NOMO-1 treated with dmso at 0.1 percent for 144 hours (cell line): ENCODE data around the gene GNAO1.

Experiments
- DNase-seq: peaks from one replicate; lab custom pipeline; 2025; ENCODE audit not compliant: unreplicated experiment; lab: John Stamatoyannopoulos, UW

The GNAO1 gene

DNA sequence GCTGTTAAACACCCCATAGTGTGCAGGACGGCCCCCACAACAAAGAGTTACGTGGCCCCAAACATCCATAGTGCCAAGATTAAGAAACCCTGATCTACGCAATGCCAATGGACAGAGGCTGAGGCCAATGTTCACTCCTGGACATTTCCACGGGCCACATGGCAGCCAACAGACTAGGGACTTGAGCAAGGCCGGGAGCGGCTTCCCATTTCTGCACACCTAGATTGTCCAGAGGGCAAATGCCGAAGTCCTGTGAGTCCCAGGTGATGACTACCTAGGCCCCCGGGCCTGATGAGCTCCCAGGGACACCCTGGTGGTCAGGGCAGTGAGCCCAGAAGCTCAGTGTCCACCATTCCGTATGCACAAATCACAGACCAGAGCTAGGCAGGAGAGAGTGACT is 138.6 kb downstream of the GNAO1 start:
- no peak for DNase-seq

DNA sequence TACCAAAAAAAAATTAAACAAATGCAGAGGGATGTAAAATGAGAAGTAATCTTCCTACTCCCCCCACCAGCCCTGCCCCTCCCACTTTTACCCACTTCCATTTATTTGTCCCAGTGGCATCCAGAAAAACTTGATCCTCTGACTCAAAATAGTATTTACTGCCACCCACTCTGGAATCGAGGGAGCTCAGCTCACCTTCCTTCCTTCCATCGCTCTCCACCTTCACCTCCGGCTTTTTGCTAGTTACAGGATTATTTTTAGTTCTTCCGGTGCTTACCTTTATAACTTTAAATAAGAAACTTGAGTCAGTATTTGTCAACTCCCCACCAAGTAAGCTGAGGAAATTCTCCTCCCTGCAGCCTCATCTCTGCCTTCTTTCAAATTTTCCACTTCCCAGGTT is 139.2 kb downstream of the GNAO1 start:
- DNase-seq, result no peak

DNA sequence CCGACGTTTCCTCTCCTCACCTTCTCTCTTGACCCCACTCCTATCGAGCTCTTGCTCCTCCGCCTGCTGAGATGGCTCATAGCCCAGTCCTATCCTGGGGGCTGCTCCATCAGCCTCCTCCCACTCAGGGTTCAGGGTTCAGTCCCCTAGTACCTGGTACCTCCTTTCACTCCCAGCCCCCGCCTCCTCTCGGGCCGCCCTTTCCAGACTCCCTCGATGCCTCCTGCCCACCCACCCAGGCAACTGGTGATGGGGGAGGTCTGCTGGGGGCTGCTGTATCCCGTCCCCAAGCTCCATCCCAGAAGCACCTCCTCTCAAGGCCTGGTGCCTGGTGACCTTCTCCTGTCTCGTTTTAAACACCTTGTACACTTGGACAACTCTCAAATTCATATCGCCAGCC is 140.1 kb downstream of the GNAO1 start:
- no peak for DNase-seq

DNA sequence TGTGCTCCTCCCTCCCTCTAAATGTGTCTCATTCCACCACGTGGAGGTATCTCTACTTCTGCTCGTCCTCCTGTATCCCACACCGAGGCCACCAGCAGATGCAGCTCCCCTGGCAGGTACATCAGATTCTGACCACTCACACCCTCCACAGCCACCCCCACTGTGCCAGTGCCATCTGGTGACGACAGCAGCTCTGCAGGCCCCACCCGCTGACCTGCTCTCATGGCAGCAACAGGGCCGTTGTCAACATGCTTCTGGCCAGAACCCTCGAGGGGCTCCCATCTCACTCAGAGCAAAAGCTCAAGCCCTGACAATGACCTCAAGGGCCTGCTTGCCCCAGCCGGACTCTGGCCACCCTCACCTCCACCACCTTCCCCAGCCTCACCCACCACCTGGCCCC is 140.6 kb downstream of the GNAO1 start:
- DNase-seq, result no peak

DNA sequence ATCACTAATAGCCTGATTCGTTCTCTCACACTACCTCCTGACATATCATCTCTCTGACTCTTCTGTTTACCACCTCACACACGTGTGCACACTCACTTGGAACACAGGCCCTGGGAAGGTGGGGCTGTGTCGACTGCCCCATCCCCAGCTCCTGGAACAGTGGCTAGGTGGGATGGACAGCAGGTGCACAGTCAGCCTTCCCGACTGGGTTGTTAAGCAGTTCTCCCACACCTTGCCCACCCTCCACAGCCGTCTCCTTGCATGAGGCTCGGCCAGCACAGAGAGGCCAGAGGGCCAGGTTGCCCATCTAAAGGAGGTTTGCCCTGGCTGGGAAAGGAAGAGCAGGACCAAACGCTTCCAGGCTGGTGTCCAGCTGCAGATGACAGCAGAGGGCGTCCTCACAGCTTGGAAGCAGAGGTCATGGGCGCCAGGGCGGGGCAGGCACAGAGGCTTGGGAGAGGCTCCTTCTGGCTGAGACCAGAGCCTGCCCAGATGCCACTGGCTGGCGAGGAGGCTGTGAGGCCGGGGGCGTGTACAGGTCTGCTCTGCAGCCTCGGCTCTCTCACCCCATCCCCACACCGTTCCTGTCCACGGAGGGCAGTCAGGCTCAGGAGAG is 141.3 kb downstream of the GNAO1 start:
- no peak for DNase-seq

DNA sequence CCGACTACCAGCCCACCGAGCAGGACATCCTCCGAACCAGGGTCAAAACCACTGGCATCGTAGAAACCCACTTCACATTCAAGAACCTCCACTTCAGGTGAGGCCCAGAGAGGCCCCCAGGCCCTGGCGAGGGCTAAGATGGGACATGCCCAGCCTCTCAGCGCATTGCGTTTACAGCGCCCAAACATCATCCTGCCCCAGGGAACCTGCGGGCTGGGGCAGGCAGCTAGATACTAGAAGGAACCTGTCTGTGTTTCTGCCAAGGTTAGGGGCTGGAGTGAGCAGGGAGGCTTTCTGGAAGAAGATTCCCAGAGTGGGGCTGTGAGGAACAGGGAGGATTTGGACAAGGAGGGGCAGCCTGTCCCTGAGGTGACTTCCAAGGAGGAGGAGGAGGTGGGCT is 143.5 kb downstream of the GNAO1 start:
- no peak for DNase-seq

DNA sequence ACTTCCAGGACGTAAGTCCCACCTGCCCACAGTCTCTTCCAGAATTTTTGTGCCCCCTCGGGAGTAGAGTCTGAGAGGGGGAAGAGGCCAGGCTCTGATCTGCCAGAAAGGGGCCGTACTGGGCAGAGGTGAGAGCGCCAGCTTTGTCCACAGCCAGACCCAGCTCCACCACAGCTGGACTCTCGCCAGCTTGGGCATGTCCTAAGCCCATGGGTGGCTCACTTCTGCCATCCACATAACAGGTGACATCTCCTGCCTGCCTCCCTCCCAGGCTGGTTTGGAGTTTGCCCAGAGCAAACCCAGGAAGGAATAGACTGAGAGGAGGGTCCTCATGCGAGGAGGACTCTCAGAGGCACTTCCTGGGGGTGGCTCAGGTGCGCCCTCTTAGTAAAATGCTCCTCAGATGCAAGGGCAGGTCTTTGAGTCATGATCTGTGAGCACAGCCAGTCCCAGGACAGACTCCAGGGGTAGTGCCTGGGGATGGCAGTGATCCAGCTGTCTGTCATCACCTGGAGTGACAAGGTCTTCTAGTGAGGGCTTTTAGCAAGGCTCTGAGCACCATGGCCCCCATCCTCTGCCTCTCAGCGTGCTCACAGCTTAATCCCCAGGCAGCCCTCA is 144.9 kb downstream of the GNAO1 start:
- DNase-seq, result no peak

DNA sequence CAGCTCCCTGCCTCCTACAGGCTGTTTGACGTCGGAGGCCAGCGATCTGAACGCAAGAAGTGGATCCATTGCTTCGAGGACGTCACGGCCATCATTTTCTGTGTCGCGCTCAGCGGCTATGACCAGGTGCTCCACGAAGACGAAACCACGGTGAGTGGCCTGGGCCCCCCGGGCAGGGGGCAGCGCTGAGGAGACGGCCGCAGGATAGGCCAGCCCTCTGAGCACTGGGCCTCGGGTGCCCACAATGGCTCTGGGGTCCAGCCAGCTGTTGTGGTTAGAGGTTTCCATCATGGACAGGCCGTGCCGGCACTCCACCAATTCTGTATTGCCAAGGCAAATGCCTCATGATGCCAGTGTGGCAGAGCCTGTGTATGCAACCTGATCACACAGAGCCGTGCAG is 145.4 kb downstream of the GNAO1 start:
- DNase-seq, result no peak

DNA sequence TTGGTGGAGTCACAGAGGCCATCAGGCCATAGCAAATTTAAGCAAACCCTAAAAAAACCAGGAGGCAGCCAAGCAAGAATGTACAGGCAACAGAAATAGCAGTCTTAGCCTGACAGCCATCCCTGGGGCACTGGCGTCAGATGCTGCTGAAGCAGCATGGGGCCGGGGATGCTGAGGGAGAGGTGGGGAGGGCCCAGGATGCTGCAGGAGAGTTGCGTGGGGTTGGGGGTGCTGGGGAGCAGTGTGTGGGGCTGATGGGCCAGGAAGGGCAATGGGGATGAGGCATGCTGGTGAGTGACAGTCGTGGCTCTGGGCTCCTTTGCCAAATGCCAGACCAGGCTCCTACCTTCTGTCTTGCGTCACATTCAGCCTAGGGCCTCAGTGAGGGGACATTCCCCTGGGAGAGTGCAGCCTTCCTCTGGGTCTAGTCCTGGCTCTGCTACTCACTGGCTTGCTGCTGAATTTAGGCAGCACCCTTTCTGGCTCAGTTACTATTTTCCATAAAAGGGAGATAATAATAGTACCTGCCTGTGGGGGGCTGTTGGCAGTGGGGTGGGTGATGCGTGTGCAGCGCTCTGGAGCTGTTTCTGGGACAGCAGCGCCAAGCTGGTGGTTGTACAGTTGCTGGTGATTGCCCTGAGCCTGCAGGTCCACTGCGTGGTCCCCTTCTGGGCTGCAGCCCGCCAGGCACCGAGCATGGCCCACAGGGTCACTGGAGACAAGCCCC is 146.0 kb downstream of the GNAO1 start:
- DNase-seq, result no peak

DNA sequence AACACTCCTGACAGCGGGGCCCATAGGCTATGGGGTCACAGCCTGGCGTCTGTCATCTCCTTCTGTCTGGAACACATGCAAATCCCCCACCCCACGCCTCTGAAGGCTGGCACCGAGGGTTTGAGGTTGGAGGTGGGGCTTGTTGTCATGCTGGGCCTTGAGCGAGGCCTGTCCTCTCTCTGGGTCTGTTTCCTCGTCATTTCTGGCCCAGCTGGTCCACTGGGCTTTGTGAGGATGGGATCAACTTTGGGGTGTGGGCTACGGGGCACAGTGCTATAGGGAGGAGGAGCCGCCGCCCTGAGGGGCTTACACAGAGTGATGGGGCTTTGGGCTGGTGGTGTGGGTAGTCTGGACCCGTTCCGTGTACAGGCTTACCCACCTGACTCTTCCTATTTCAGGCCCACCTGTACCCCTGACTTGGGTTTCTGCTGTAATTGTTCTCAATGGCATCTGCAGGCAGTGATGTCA is 146.6 kb downstream of the GNAO1 start:
- no peak for DNase-seq

DNA sequence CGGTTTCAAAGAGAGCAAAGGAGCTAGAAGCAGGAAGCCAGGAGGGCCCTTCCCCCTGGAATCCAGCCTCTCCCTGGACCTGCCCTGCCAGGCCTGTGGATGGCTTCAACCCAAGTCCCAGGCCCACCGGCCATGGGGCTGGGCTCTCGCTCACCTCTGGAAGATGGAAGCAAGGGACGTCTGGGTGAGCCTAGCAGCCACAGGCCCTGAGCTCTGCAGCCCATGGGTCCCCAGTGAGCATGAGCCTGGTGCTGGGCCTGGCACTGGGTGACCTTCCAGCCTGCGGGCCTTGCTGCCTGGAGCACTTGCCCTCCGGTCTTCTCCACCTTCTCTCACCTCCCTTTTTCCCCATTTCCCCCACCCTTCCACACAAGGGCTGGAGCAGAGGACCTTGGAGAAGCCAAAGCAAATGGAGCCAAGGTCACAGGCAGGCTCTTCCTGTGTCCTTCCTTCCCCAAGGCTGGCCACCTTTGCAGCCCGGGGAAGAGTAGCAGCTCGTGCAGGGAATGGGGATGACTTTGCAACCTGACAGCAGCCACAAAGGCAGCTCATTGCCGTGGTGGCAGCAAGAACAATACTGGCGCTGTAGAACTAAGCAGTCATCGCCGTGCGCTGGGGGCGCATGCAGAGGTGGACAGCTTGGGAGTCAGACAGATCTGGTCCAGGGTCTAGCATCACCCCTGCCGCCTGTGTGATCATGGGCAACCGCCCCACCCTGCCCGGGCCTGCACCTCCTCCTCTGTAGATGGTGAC is 147.5 kb downstream of the GNAO1 start:
- DNase-seq, result no peak

DNA sequence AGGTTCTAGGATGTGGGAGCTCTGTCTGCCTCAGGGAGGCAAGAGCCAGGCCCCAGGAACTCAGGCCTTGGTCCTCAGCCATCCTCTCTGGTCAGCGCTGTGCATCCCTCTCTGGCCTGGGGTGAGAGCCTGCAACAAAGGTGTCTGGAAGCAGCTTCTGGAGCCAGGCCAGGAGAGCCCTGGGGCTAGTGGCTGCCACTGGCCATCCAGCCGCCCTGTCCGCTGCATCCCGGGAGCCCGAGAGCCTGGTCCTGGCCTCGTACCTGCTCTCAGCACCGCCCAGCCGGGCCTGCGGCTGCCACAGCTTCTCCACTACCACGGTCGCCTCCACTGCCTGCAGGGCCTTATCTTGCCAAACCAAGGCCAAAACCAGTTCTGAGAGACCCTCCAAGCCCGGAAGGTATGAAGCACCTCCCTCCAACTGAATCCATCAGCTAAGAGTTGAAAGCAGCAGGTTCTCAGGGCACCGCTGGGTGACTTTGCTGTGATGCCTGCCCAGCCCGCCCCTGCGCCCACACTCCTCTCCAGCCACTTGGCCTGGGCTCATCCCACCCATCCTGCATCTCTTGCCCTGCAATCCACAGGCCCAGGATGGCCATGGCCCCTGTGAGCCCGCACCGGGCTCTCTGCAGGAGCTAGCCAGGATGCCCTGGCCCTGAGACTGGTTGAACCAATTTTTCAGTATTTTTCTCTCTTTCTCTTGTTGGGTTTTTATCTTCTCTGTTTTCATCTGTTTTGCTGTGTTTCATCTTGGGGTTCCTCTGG is 148.3 kb downstream of the GNAO1 start:
- no peak for DNase-seq

DNA sequence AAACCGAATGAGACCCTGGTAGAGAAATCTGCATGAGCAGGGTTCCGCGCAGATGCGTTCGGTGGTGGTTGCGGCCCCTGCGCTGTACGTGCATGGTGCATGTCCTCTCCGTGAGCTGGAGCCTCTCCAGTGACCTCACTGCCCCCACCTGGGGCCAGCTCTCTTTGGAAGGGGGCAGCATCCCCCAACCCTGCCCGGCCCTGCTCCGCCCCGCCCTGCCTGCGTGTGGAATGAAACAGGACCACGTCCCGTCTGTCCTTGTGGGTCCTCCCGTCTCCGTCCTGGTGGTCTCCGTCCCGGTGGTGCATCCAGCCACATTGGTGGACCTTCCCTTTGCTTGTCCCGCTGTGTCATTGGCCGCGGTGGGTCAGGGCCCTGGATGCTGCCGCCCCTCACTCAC is 149.1 kb downstream of the GNAO1 start:
- DNase-seq, result no peak

DNA sequence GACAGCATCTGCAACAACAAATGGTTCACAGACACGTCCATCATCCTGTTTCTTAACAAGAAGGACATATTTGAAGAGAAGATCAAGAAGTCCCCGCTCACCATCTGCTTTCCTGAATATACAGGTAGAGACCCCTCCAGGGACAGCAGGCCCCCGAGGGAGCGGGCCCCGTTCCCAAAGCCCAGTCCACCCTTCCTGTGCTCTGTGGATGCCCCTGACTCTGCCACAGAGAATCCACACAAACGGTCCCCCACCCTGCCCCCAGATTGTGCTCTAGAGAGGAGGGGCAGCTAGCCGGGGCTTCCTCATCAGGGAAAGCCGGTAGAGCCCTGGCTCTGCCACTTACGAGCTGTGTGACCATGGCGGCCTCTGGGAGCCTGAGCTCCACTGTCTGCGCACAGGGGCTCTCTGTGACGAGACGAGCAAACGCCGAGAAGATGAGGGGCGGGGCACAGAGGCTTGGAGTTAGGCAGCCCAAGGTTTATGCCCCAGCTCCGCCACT is 149.6 kb downstream of the GNAO1 start:
- DNase-seq, result no peak

DNA sequence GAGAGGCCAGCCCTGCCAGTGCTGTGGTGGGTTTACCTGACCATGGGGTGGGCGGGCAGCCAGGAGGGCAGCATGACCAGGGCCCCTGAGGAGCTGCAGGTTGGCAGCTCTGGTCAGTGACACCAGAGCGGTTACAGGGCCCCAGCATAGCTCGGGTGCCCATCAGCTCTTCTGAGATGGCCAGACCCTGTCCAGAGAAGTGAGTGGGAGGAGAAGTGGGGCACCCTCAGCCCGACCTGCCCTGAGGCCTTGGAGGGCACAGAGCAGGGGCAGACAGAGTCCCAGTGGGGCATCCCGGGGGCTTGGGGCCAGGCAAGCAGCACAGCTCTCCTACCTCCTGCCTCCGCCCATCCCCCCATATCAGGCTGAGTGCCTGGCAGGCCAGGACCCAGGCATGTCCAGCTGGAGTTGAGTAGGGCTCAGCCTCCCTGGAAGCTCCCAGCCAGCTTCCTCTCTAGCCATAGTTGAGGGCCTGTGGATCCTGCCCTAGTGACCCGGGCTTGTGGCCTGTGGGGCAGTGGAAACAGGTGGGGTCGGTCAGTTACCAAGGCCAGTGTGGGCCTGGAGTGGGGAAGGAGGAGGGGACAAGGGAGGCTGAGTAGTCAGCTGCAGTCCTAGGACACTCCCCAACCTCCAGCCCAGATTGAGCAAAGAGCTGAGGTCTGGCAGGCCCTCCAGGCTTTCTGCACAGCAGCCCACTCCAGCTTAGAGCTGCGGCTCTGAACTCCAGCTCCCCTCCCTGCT is 150.5 kb downstream of the GNAO1 start:
- no peak for DNase-seq

DNA sequence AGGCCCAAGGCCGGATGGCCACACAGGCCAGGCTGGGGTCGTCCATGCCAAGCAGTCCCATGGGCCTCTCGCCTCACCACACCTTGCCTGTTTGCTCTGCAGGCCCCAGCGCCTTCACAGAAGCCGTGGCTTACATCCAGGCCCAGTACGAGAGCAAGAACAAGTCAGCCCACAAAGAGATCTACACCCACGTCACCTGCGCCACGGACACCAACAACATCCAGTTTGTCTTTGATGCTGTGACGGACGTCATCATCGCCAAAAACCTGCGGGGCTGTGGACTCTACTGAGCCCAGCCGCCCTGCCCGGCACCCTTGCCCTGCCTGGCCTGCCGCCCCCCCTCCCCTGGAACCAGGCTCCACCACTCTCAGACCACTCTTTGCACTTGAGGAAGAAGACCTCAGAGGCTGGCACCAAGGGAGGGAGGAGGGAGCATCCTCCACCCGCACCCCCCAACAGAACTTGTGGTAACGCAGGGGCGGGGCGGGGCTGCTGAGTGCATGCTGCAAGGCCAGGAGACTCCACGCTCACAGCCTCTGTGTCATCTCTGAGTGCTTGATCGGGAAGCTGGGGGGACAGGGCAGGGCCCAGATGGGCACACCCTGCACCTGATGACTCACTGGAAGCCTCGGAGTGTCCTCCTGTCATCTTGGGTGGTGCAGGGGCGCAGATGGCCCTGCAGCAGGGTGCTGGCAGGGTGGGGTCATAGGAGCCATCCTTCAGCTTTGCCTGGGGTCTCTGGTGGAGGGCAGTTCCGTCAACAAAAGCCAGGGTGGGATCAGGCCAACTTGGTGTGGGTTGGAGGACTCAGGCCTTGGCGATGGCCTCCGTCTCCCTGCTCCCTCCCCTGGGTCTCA is 152.6 kb downstream of the GNAO1 start:
- no peak for DNase-seq

DNA sequence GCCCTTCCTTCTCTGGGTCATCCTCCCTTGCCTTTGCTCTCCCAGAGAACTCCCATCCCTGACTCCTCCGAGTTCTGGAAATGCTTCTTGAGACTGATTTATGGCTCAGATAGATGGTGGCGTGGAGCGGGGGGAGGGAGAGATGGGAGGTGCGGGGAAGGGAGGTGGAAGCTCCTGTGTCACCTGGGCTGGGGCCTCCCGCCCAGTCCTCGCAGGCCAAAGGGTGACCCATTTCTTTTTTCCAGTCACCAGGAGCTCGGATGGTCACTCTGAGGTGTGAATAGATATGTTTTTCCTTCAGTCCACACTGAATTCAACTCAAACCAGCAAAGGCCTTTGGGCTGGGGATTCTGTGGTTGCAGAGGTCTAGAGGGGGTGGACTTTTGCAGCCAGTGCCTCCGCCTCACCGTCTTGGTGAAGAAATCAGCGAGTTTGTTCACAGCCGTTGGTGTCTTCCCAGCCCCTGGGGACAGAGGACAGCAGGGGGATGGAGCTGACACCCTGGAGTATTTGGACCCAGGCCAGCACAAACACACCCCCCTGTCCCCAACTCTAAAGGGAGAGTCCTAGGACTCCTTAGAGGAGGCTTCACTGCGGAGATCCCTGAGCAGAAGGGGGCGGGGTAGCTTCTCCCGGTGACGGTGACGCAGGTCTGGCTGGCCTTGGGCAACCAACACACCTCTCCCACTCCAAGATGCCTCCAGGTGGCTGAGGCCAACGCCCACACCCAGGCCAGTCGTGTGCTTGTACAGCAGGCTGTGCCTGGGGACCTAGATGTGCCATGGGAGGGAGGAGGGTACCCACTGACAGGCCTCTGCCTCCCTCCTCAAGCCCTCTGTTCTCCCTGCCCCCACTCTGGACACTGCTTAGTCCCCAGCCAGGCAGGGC is 153.5 kb downstream of the GNAO1 start:
- DNase-seq, result no peak

DNA sequence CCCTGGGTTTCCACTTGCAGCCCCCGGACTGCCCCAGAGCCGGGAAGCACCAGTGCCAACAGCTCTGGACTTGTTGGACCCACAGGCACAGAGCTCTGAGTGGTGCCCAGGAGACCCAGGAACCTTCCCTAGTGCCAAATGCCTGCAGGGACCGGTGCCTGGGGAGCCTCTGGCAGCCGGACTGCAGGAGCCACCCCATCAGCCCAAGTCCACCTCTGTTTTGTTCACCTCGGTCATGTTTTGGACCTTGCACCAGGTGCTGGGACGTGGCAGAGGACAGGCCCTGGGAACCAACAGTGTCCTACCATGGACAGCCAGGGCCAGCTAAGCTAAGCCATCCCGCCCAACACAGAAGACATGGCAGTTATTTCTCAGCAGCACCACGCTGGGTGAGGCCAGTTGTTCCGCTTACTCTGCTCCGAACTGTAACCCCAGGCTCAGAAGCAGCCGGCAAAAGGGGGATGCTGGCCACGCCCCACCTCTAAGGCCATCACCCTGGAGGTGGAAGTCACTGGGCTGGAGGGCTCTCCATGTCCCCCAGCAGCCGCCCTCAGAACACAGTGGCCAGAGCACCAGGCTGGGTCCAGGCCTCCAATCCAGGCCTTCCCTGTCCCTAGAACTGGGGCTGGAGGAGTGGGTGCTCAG is 154.2 kb downstream of the GNAO1 start:
- no peak for DNase-seq
